Left ventricle myocardium inferior (tissue), 1 donor: Measurements from ENCODE around the gene ZP2. TPM values are rescaled to one million over a fixed set of nuclear protein-coding genes. Genes with fewer than 3 reads are reported as not detected.

ENCODE experiments used
- DNase-seq: peaks from one replicate; pipeline ENCODE4 v3.0.0-alpha.2; 2020
- H3K27ac ChIP-seq: fragments of 200-600 bp; replicated peaks from 2 replicates; pipeline ENCODE4 v1.8.0; 2021
- H3K27me3 ChIP-seq: fragments of 200-600 bp; 2 replicates; pipeline ENCODE4 v1.8.0; 2021; ENCODE audit warnings: low read depth
- H3K36me3 ChIP-seq: fragments of 200-600 bp; 2 replicates; pipeline ENCODE4 v1.8.0; 2021
- H3K4me1 ChIP-seq: fragments of 200-600 bp; 2 replicates; pipeline ENCODE4 v1.8.0; 2021
- H3K4me3 ChIP-seq: fragments of 200-600 bp; 2 replicates; pipeline ENCODE4 v1.8.0; 2021; ENCODE audit warnings: mild to moderate bottlenecking, moderate library complexity
- H3K9me3 ChIP-seq: fragments of 200-600 bp; replicated peaks from 2 replicates; pipeline ENCODE4 v1.8.0; 2021
- intact Hi-C: fragments of 100-400 bp; cut with micrococcal nuclease; formaldehyde crosslinking; loops from one replicate; pipeline ENCODE4 v1.11.0; 2022
- total RNA-seq: library from RNA; stranded (reverse); fragmentation: NEBNext Ultra II Directional; extraction: Animal tissue kit (Norgen Biotek cat#: 25700); gene quantifications from one replicate; pipeline ENCODE4 v1.2.1, GENCODE V29; 2021
- TF ChIP-seq, protein P1 (sequence below): fragments of 200-600 bp; IDR thresholded peaks from 2 replicates; pipeline ENCODE4 v1.8.0; 2021; ENCODE audit warnings: antibody characterized with exemption, mild to moderate bottlenecking, borderline replicate concordance
- donor health status: DM: no; HTN: yes; CAD: no; lungs with severe emphysema.

Gene ZP2
- total RNA-seq, 1 donor from 2014 or later, result not detected

DNA sequence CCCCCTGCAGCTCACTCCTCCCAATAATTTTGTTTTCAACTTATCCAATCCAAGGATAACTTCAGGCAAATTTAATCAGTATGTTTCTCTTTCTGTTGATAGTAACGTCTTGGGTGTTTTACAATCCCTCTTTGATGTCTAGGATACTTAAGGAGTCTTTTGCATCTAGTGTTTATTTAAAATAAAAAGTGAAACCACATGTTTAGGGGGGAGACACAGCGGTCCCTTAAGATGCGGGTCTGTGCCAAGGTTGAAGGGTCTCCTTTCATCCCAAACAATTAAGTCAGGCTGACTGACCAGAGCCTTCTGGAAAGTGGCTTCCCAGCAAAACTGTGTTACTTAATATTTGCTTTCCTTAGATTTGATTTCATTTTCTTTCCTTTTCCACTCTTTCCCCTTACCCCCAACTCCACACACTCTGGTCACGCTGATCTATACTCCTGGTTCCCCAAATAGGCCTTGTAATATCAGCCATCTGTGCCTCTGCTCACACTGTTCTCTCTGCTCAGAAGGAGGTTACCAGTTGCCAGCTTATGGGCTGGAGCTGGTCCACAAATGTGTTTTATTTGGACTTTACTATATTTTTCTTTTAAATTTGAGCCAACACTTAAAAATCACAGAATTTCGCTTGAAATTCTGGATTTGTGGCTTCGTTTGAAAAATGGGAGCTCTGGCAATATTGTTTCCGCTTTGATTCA lies 33.3 kb upstream of the ZP2 start:
- TF ChIP-seq, protein P1, sequence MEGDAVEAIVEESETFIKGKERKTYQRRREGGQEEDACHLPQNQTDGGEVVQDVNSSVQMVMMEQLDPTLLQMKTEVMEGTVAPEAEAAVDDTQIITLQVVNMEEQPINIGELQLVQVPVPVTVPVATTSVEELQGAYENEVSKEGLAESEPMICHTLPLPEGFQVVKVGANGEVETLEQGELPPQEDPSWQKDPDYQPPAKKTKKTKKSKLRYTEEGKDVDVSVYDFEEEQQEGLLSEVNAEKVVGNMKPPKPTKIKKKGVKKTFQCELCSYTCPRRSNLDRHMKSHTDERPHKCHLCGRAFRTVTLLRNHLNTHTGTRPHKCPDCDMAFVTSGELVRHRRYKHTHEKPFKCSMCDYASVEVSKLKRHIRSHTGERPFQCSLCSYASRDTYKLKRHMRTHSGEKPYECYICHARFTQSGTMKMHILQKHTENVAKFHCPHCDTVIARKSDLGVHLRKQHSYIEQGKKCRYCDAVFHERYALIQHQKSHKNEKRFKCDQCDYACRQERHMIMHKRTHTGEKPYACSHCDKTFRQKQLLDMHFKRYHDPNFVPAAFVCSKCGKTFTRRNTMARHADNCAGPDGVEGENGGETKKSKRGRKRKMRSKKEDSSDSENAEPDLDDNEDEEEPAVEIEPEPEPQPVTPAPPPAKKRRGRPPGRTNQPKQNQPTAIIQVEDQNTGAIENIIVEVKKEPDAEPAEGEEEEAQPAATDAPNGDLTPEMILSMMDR, result no peak
- DNase-seq, result no peak
- H3K4me3 ChIP-seq, result no peak overlapping the region
- intact Hi-C loops, result no loop called here
- H3K4me1 ChIP-seq, result peaks cover 9% of the 10 kb centered on the region
- no peak overlapping the region for H3K27ac ChIP-seq
- no peaks in the 10 kb centered on the region for H3K36me3 ChIP-seq
- H3K27me3 ChIP-seq, result no peaks in the 10 kb centered on the region
- no peaks in the 10 kb centered on the region for H3K9me3 ChIP-seq

DNA sequence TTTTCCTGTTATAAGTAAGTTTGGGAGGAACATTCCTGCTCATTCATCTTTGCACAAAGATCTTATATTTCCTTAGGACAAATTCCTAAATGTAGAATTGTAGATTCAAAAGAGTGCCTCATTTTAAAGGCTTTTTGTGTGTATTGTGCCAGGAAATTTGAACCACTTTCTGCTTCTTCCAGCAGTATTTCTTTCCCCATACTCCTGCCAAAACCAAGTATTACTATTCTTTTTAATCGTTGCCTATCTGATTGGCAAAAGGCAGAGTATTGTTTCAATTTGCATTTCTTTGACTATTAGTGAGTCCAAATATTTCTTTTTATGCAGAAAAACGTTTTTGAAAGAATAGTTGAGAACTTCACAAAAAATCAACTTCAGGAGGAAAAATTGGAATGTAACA lies 31.4 kb upstream of the ZP2 start:
- TF ChIP-seq, protein P1, result no peak
- Histone ChIP-seq H3K4me1 (peaks cover 8% of the 10 kb centered on the region), H3K9me3 (no peaks in the 10 kb centered on the region), H3K27me3 (no peaks in the 10 kb centered on the region), H3K27ac (no peak overlapping the region), H3K4me3 (no peak overlapping the region), H3K36me3 (no peaks in the 10 kb centered on the region)
- DNase-seq, result no peak
- intact Hi-C loops, result no loop called here

DNA sequence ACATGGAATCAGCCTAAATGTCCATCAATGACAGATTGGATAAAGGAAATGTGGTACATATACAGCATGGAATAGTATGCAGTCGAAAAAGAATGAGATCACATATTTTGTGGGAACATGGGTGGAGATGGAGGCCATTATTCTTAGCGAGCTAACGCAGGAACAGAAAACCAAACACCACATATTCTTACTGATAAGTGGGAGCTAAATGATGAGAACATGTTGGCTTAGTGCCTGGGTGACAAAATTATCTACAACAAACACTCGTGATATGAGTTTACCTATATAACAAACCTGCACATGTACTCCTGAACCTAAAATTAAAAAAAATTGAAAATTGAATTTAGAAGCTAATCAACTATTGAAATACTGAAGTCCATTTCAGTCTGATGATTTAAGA lies 28.3 kb upstream of the ZP2 start:
- Histone ChIP-seq H3K4me3 (no peak overlapping the region), H3K36me3 (no peaks in the 10 kb centered on the region), H3K9me3 (no peaks in the 10 kb centered on the region), H3K4me1 (no peaks in the 10 kb centered on the region), H3K27me3 (peaks cover 6% of the 10 kb centered on the region), H3K27ac (no peak overlapping the region)
- DNase-seq, result no peak
- TF ChIP-seq, protein P1, result no peak
- intact Hi-C loops, result no loop called here

DNA sequence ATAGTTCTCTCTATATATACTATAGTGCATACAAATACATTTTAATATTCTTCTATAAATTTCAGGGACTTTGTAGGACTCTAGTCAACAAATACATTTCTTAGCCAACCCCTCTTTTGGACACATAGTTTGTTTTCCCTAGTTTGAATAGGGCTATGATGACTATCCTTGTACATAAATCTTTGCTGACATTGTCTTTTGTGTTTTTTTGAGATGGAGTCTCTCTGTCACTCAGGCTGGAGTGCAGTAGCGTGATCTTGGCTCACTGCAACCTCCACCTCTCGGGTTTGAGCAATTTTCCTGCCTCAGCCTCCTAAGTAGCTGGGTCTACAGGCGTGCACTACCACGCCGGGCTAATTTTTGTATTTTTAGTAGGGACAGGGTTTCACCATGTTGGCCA lies 25.5 kb upstream of the ZP2 start:
- intact Hi-C loops, result no loop called here
- TF ChIP-seq, protein P1, result no peak

DNA sequence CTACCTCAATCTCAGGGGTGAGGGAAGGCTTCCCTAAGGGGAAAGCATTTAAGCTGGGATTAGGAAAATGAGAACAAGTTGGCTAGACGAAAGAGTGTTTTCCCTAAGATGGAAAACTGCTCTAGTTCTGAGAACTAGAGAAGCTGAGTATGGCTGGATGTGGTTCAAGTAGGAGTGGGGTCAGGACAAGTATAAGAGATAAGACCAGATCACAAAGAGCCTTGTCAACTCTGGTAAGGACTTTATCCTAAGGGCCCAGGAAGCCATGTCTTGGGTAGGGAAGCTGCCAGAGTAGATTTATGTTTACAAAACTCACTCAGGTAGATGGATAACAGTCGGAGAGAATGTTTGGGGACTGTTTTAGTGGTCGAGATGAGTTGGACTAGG lies 23.8 kb upstream of the ZP2 start:
- intact Hi-C loops, result no loop called here
- TF ChIP-seq, protein P1, result no peak
- H3K4me3 ChIP-seq, result no peak overlapping the region

More for the DNA sequence above, 25.5 kb upstream of the ZP2 start:
- DNase-seq, result no peak
- Histone ChIP-seq H3K4me1 (no peaks in the 10 kb centered on the region), H3K36me3 (no peaks in the 10 kb centered on the region), H3K27ac (no peak overlapping the region), H3K27me3 (peaks cover 6% of the 10 kb centered on the region), H3K9me3 (no peaks in the 10 kb centered on the region), H3K4me3 (no peak overlapping the region)

More for the DNA sequence above, 23.8 kb upstream of the ZP2 start:
- H3K9me3 ChIP-seq, result no peaks in the 10 kb centered on the region
- H3K27me3 ChIP-seq, result peaks cover 6% of the 10 kb centered on the region
- no peak overlapping the region for H3K27ac ChIP-seq
- no peaks in the 10 kb centered on the region for H3K36me3 ChIP-seq
- no peaks in the 10 kb centered on the region for H3K4me1 ChIP-seq
- no peak for DNase-seq
